HG03097 (cell line): Measurements from ENCODE around the gene FGF8.

Experiments used
- ATAC-seq: cut with Tn5 transposase; IDR thresholded peaks from one replicate; pipeline ENCODE4 v1.9.1; 2021; ENCODE audit not compliant: unreplicated experiment, low FRiP score

Gene FGF8

GRCh38 chr10:101770331-101771215 is 5.3 kb downstream of the FGF8 start:
- no peak for ATAC-seq

GRCh38 chr10:101769541-101770180 is 6.3 kb downstream of the FGF8 start:
- no peak for ATAC-seq

GRCh38 chr10:101768791-101769170 is 7.1 kb downstream of the FGF8 start:
- ATAC-seq: no peak

DNA sequence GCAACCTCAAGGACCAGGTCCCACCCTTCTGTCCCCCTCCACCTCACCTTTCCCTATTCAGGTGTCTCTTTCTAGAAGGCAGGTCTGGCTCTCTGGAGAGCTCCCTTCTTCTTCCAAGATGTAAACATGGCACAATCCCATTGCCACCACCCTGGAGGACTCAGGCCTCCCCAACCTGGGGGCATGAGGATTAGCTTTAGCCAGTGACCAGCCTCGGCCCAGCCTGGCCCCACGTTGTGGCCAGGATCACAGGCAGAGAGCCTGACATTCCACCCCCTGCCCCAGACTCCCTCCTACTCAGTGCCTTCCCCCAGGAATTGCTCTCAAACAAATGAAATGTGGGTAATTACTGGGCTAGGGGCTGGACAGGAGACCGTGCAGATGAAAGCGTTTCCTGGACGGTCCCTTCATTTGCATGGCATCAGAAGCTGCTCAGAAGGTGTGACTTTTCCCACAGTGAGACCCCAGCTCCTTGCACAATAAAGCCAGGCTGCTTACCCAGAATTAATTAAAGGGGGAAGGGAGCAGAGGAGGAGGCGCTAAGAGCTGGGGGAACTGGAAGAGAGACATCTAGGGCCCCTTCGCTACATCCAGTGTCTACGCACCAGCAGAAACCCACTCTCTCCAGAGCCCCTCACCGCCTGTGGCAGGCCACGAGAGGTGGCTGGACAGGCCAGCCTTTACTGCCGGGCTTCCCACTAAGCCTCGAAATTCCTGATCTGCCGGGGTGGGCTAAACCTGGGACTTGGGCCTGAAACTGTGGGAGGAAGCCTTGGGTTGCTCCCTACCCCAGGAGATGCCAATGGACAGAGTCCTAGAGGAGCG is 7.7 kb downstream of the FGF8 start:
- no peak for ATAC-seq

DNA sequence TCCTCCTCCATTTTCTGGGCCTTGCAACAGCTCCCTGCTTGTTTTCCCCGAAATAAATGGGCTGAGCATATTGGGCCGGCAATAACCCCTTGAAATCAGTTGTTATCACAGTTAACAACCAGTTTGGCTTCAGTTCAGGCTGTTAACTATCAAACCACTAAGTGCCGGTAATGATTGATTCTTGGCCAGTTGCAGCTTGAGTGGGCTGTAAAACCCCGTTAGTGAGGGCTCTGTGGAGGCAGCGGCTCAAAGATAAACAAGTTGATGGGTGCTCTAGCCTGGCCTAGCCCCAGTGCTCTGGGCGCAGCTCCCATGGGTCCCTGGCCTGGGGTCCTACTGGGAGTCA is 8.3 kb downstream of the FGF8 start:
- no peak for ATAC-seq

GRCh38 chr10:101766753-101767599 is 8.9 kb downstream of the FGF8 start:
- no peak for ATAC-seq

GRCh38 chr10:101766306-101766705 is 9.6 kb downstream of the FGF8 start:
- ATAC-seq: no peak

GRCh38 chr10:101763141-101763846 is 12.6 kb downstream of the FGF8 start:
- ATAC-seq: no peak

DNA sequence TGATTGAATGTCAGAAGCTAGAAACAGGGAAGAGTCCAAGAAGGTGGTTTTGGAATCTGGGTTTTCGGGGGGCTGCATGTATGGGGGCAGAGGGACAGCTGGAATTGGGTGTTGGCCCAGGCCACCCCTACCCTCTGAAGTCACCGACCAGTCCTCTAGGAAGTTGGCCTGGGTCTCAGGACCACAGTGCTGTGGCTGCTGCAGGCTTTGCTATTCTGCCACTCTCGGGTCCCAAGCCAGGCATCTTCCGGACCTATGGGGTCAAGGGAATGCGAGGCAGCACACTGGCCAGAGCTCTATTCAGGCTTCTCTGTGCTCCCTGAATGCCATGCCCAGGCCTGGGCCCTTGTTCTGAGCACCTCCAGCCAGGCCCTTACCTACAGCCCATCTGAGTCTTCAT is 13.2 kb downstream of the FGF8 start:
- no peak for ATAC-seq

GRCh38 chr10:101761226-101761625 is 14.7 kb downstream of the FGF8 start:
- ATAC-seq: no peak

DNA sequence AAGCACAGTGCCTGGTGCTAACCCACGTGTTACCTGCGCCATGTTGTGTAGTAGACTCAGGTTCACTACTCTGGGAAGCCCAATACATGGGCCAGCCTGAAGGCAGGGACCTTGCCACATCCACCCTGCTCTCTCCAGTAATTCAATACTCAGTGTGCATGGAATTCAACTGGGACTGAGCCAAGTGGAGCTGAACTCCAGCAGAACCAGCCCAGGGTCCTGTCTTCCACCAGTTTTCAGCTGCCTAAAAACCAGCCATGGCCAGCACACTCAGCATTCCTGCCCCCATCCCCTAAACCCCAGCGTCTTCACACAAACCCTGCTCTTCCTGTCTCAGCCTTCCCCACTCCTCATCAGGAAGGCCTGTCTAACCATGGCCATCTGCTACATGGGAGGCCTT is 15.4 kb downstream of the FGF8 start:
- no peak for ATAC-seq

DNA sequence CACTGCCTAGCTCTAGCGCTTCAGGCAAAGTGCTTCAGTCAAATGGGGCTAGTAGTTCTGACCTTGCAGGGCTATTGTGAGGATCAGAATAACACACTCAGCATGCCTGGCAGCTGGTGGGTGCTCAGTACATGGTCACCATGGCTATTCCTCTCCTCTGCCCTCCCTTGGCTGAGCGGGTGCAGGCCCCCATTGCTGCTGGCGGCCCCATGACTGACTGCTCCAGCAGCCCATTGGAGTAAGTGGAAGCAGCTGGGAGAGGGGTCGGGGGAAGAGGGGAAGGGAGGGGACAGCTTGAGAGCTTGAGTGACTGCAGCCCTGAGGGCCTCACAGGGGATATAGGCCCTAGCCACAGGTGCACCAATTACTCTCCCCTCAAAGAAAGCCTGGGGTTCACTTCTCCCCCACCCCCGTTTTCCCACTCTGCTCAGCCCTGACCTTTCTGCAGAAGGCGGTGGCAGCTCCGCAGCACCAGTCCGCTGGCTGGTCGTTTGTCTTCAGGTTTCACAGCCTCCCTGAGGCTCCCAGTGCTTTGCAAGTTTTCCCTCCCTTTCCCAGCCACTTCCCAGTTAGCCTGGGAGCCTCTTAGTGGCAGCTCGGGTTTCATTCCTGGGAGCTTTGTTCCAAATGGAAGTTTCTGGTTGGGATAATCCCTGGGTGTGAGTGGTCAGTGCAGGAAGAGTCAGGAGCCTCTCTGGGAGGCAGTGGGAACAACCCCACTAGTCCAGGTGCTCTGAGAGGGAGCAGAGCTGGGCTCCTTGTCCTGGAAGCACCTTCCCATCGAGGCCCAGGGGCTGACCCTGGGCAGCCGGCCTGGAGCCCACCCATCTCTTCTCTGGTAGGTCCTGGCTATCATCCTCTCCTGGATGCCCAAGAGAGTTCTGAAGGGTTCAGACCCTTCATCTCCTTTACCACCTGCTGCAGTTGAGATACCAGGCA is 16.3 kb downstream of the FGF8 start:
- ATAC-seq: no peak

DNA sequence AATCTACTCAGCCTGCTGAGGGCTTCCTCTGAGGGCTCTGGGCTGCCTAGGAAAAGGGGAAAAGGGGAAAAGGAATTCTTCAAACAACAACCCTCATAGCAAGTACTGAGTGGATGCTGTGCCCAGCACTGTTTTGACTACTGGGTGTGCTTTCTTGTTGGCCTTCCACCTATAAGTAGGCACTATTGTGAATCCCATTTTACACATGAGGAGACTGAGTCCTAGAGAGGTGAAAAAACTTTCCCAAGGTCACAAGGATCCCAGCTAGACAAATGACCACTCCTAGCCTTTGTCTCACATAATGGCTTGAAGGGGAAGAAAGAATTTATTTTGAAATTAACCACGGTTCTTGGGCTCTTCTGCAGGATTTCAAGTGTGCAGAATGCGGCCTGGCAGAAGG is 17.1 kb downstream of the FGF8 start:
- no peak for ATAC-seq

DNA sequence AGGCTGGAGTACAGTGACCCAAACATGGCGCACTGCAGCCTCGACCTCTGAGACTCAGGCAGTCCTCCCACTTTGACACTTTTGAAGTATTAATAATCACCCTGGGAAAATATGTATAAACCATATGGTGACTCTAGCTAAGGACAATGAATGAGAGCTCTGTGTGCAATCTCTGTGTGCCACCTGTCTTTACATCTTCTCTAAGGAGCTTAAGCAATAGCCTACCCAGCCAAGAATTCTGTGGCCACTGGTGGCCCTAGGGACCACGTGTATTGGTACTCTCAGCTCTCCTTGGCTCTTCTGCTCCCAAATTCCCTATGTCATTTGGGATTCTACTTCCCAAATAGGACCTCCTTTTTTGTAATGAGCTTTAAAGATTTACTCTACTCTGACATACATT is 23.7 kb downstream of the FGF8 start:
- ATAC-seq: no peak

DNA sequence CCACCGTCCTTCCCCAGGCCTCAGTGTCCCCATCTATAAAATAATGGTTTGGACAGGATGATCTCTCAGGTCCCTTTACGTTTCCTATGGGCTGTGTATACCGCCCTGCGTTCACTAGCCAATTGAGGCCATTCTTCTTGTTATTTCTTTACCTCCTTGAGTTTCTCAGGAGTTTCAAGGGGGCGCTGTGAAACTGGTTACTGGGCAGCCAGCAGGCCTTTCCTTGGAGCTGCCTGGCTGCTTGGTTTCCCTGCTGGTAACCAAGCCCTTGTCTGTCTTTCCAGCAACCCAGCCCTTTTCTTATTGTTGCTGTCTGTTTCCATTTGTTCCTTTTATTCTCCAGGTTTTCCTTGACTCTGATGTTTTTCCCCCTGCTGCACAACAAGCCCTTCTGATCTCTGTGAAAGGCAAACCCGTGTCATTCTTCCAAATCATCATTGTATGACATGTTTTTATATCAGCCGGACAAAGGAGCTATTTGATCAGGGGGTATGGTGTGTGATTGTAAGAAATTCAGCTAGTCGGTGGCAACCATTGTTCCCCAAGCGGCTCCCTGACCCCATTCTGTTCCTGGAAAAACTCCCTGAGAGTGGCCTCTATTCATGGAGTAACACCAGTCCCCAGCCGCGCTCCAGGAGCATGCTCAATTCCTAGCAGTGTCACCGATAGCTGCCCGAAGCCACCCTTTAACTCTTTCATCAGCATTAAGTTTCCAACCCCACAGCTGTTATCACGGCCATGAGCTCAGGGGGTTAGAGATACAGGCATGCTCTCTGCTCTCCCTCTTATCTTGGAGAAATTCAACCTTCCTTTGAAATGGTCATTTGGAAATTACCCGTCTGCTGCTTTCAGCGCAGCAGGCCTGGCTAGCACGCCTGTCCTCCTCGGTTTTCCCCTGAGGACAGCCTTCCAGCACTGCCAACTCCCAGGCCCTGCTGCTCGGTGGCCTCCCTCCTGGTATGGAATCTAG is 26.6 kb downstream of the FGF8 start:
- ATAC-seq: no peak

DNA sequence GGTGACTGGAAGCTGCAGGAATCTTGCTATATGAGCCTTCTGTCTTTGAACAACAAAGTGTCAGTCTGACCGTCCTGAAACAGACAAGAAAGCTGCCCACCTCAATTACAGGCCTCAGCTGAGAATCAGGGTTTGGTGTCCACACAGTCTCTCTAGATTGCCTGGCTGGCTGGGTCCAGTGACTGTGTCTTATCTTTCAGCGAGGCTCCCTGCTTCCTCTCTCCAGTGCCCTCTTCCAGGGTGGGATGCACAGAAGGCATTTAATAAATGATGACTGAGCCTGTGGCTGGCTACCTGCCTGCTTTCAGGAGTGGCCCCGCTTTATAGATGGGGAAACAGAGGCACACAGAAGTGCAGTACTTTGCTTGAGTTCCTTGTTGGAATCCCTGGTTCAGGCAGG is 27.4 kb downstream of the FGF8 start:
- no peak for ATAC-seq

DNA sequence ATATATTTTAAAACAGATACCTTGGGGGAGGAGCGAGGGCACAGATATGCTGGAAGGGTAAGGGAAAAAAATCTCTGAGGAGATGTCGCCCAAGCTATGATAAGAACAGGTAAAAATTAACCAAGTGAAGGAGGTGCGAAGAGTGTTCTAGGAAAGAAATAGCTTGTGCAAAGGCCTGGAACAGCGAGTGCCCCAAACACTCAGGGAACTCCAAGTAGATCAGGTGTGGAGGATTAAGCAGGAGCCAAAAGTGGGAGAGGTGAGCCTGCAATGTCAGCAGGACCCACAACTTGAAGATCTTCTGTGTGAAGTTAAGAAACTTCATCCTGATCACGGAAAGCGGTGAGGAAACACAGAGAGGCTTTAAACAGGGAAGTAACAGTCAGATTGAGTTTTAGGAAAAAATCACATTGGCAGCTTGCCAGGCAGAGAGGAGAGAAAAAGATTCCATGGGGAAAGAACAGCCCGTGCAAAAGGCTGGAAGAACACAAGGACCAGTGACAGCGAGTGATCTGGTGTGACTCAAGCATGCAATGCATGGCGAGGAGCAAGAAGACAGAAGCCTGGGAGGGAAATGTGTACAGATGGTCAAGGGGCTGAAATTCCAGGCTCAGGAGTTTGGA is 30.7 kb downstream of the FGF8 start:
- ATAC-seq: no peak
